Measurements from ENCODE around the gene PPP4C.

Gene PPP4C

GRCh38 chr16:30079480-30079879, 3.7 kb downstream of the PPP4C start:
- Histone ChIP-seq H3K18ac (ENCODE audit: low read length) (no peak overlapping the region), H2BK15ac (ENCODE audit: low read length) (no peak overlapping the region), H3K27me3 (ENCODE audit: control insufficient read depth in 3 of 3, insufficient read depth in 3 of 3, low read depth in 1 of 3, low read length in 3 of 3) (peaks cover 0 to 2% (median 0%) of the 10 kb centered on the region in 3 experiments), H4K91ac (ENCODE audit: low read depth, low read length, poor library complexity) (no peak overlapping the region), H3K14ac (ENCODE audit: low read length) (no peak overlapping the region), H3K4ac (ENCODE audit: low read length) (no peak overlapping the region), H2BK5ac (ENCODE audit: low read length) (no peak overlapping the region), H2AFZ (ENCODE audit: low read length) (no peak overlapping the region), H2AK5ac (ENCODE audit: low read depth, low read length) (no peak overlapping the region), H3K9ac (ENCODE audit: low read depth, low read length, poor library complexity) (no peak overlapping the region), H2BK12ac (ENCODE audit: low read length) (no peak overlapping the region), H3K4me2 (ENCODE audit: insufficient read depth, low read length, poor library complexity, severe bottlenecking) (no peak overlapping the region), H3K4me3 (ENCODE audit: low read length in 2 of 2) (no peak overlapping the region), H3K9me3 (replicated peaks in 1 of 2; ENCODE audit: control insufficient read depth in 2 of 2, insufficient read depth in 1 of 2, low read depth in 1 of 2, low read length in 2 of 2) (no peaks in the 10 kb centered on the region), H3K27ac (replicated peaks; ENCODE audit: low read length) (no peak overlapping the region), H3K4me1 (ENCODE audit: control insufficient read depth in 2 of 2, insufficient read depth in 1 of 2, low read depth in 1 of 2, low read length in 2 of 2) (peaks cover 4 to 6% of the 10 kb centered on the region in 2 donors), H3K79me1 (ENCODE audit: low read depth, low read length) (peaks cover 19% of the 10 kb centered on the region), H4K8ac (ENCODE audit: low read depth, low read length) (no peak overlapping the region), H3K23ac (ENCODE audit: low read depth, low read length, poor library complexity) (no peak overlapping the region), H3K36me3 (replicated peaks in 1 of 2; ENCODE audit: control insufficient read depth in 2 of 2, insufficient read depth in 2 of 2, low read length in 2 of 2) (peaks cover 52 to 73% of the 10 kb centered on the region in 2 donors), H2BK120ac (ENCODE audit: low read depth, low read length) (no peak overlapping the region)
- no CpG with 5 or more reads among the region's 7 CpGs for WGBS, 2 donors (ENCODE audit: extremely low coverage in 2 of 2, insufficient read length in 2 of 2, insufficient replicate concordance in 1 of 2)
- DNase-seq (ENCODE audit: low spot score): no peak

DNA sequence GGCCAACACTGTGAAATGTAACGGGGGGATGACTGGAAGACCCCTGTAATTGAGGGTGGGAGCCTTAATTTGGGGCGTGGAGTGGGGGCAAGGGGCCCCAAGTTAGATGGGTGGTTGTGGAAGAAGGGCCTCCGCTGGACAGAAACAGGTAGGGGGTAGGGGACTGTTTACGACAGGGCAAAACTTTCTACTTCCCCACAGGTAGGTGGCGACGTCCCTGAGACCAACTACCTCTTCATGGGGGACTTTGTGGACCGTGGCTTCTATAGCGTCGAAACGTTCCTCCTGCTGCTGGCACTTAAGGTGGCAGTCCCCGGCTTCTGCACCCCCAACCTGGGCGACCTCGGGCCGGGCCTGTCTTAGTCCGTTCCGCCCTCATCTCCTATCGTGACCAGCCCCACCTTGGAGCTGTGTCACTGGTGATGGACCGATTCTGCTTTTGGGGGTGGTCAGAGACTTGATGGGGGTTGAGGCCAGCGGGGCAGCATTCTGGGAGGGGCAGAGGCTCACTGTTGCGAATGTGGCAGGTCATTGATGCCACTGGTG, 6.8 kb downstream of the PPP4C start:
- Histone ChIP-seq H3K36me3 (replicated peaks in 1 of 2; ENCODE audit: control insufficient read depth in 2 of 2, insufficient read depth in 2 of 2, low read length in 2 of 2) (peaks cover 60 to 75% of the 10 kb centered on the region in 2 donors), H3K27me3 (ENCODE audit: control insufficient read depth in 3 of 3, insufficient read depth in 3 of 3, low read depth in 1 of 3, low read length in 3 of 3) (no peaks in the 10 kb centered on the region), H3K9ac (ENCODE audit: low read depth, low read length, poor library complexity) (no peak overlapping the region), H3K4me2 (ENCODE audit: insufficient read depth, low read length, poor library complexity, severe bottlenecking) (no peak overlapping the region), H3K27ac (replicated peaks; ENCODE audit: low read length) (no peak overlapping the region), H2BK120ac (ENCODE audit: low read depth, low read length) (no peak overlapping the region), H3K4ac (ENCODE audit: low read length) (no peak overlapping the region), H3K4me3 (ENCODE audit: low read length in 2 of 2) (no peak overlapping the region), H4K8ac (ENCODE audit: low read depth, low read length) (no peak overlapping the region), H2AK5ac (ENCODE audit: low read depth, low read length) (no peak overlapping the region), H4K91ac (ENCODE audit: low read depth, low read length, poor library complexity) (no peak overlapping the region), H2BK15ac (ENCODE audit: low read length) (no peak overlapping the region), H3K4me1 (ENCODE audit: control insufficient read depth in 2 of 2, insufficient read depth in 1 of 2, low read depth in 1 of 2, low read length in 2 of 2) (no peaks in the 10 kb centered on the region), H3K18ac (ENCODE audit: low read length) (no peak overlapping the region), H2BK5ac (ENCODE audit: low read length) (no peak overlapping the region), H2AFZ (ENCODE audit: low read length) (no peak overlapping the region), H3K9me3 (replicated peaks in 1 of 2; ENCODE audit: control insufficient read depth in 2 of 2, insufficient read depth in 1 of 2, low read depth in 1 of 2, low read length in 2 of 2) (peaks cover 0 to 3% of the 10 kb centered on the region in 2 donors), H3K79me1 (ENCODE audit: low read depth, low read length) (peaks cover 13% of the 10 kb centered on the region), H3K14ac (ENCODE audit: low read length) (no peak overlapping the region), H3K23ac (ENCODE audit: low read depth, low read length, poor library complexity) (peak overlapping the region; percentile 3), H2BK12ac (ENCODE audit: low read length) (no peak overlapping the region)
- DNase-seq (ENCODE audit: low spot score): no peak
- WGBS, 2 donors (ENCODE audit: extremely low coverage in 2 of 2, insufficient read length in 2 of 2, insufficient replicate concordance in 1 of 2): no CpG with 5 or more reads among the region's 20 CpGs

DNA sequence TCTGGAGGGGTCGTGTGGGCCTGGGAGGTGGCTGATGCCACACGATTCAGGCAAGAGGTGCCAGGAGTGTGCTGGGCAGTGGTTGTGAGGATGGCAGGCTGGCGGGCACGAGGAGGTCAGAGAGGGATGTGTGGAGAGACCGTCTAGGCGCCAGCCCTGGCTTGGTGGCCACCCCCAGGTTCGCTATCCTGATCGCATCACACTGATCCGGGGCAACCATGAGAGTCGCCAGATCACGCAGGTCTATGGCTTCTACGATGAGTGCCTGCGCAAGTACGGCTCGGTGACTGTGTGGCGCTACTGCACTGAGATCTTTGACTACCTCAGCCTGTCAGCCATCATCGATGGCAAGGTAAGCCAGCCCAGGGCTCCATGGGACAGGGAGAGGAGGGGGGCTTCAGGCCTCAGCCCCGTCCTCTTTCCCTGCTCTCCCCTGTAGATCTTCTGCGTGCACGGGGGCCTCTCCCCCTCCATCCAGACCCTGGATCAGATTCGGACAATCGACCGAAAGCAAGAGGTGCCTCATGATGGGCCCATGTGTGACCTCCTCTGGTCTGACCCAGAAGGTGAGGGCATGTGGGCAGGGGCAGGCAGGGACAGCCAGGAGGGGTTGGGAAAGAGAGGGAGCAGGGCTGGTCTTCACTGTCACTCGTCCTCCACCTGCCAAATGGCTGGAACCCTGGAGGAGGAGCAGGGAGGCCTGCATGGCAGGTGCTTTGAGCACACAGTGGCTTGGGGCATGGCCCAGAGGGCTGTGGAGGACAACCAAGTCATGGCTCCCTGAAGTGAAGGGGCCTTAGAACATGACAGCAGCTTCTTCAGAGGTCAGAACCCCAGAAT, 7.6 kb downstream of the PPP4C start:
- Histone ChIP-seq H3K23ac (ENCODE audit: low read depth, low read length, poor library complexity) (no peak overlapping the region), H2BK120ac (ENCODE audit: low read depth, low read length) (no peak overlapping the region), H3K18ac (ENCODE audit: low read length) (no peak overlapping the region), H4K8ac (ENCODE audit: low read depth, low read length) (no peak overlapping the region), H2AFZ (ENCODE audit: low read length) (no peak overlapping the region), H2BK15ac (ENCODE audit: low read length) (no peak overlapping the region), H3K9ac (ENCODE audit: low read depth, low read length, poor library complexity) (no peak overlapping the region), H3K14ac (ENCODE audit: low read length) (no peak overlapping the region), H3K79me1 (ENCODE audit: low read depth, low read length) (peaks cover 8% of the 10 kb centered on the region), H2BK12ac (ENCODE audit: low read length) (no peak overlapping the region), H3K4me2 (ENCODE audit: insufficient read depth, low read length, poor library complexity, severe bottlenecking) (no peak overlapping the region), H2AK5ac (ENCODE audit: low read depth, low read length) (no peak overlapping the region), H2BK5ac (ENCODE audit: low read length) (no peak overlapping the region), H3K36me3 (replicated peaks in 1 of 2; ENCODE audit: control insufficient read depth in 2 of 2, insufficient read depth in 2 of 2, low read length in 2 of 2) (peaks cover 54 to 67% of the 10 kb centered on the region in 2 donors), H3K4ac (ENCODE audit: low read length) (no peak overlapping the region), H3K4me1 (ENCODE audit: control insufficient read depth in 2 of 2, insufficient read depth in 1 of 2, low read depth in 1 of 2, low read length in 2 of 2) (no peaks in the 10 kb centered on the region), H3K27me3 (ENCODE audit: control insufficient read depth in 3 of 3, insufficient read depth in 3 of 3, low read depth in 1 of 3, low read length in 3 of 3) (no peaks in the 10 kb centered on the region), H3K9me3 (replicated peaks in 1 of 2; ENCODE audit: control insufficient read depth in 2 of 2, insufficient read depth in 1 of 2, low read depth in 1 of 2, low read length in 2 of 2) (peaks cover 0 to 3% of the 10 kb centered on the region in 2 donors), H4K91ac (ENCODE audit: low read depth, low read length, poor library complexity) (no peak overlapping the region), H3K4me3 (ENCODE audit: low read length in 2 of 2) (no peak overlapping the region), H3K27ac (replicated peaks; ENCODE audit: low read length) (no peak overlapping the region)
- WGBS, 2 donors (ENCODE audit: extremely low coverage in 2 of 2, insufficient read length in 2 of 2, insufficient replicate concordance in 1 of 2): no CpG with 5 or more reads among the region's 24 CpGs
- DNase-seq (ENCODE audit: low spot score): no peak

DNA sequence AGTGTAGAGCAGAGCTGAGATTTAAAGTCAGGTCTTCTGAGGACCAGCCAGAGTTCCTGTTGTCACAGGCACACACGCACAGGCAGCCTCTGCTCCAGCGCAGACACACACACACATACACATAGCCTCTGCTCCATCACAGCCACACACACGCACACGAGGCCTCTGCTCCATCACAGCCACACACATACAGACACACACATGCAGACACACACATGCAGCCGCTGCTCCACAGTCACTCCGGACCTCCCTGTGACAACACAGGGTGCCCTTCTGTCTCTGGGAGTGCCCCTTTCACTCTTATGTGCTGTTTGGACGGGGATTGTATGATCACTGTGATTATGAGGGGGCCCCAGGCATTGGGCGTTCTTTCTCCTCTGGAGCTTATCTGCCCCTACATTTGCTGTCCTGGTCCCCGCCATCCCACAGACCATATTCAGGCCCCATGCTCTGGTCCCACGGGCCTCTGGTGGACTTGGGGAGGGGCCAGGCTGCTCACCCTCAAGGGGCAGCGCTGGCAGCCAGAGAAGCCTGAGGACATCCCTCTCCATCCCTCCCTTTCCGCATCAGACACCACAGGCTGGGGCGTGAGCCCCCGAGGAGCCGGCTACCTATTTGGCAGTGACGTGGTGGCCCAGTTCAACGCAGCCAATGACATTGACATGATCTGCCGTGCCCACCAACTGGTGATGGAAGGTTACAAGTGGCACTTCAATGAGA, 8.5 kb downstream of the PPP4C start:
- Histone ChIP-seq H3K4me3 (ENCODE audit: low read length in 2 of 2) (no peak overlapping the region), H3K18ac (ENCODE audit: low read length) (no peak overlapping the region), H2BK5ac (ENCODE audit: low read length) (no peak overlapping the region), H3K4ac (ENCODE audit: low read length) (no peak overlapping the region), H3K27ac (replicated peaks; ENCODE audit: low read length) (no peak overlapping the region), H3K4me2 (ENCODE audit: insufficient read depth, low read length, poor library complexity, severe bottlenecking) (no peak overlapping the region), H4K91ac (ENCODE audit: low read depth, low read length, poor library complexity) (no peak overlapping the region), H3K9ac (ENCODE audit: low read depth, low read length, poor library complexity) (no peak overlapping the region), H3K9me3 (replicated peaks in 1 of 2; ENCODE audit: control insufficient read depth in 2 of 2, insufficient read depth in 1 of 2, low read depth in 1 of 2, low read length in 2 of 2) (peaks cover 0 to 3% of the 10 kb centered on the region in 2 donors), H3K23ac (ENCODE audit: low read depth, low read length, poor library complexity) (no peak overlapping the region), H2BK12ac (ENCODE audit: low read length) (no peak overlapping the region), H2AK5ac (ENCODE audit: low read depth, low read length) (no peak overlapping the region), H3K14ac (ENCODE audit: low read length) (no peak overlapping the region), H3K79me1 (ENCODE audit: low read depth, low read length) (peaks cover 4% of the 10 kb centered on the region), H3K4me1 (ENCODE audit: control insufficient read depth in 2 of 2, insufficient read depth in 1 of 2, low read depth in 1 of 2, low read length in 2 of 2) (no peaks in the 10 kb centered on the region), H3K36me3 (replicated peaks in 1 of 2; ENCODE audit: control insufficient read depth in 2 of 2, insufficient read depth in 2 of 2, low read length in 2 of 2) (peaks cover 49 to 60% of the 10 kb centered on the region in 2 donors), H4K8ac (ENCODE audit: low read depth, low read length) (no peak overlapping the region), H2BK120ac (ENCODE audit: low read depth, low read length) (no peak overlapping the region), H2BK15ac (ENCODE audit: low read length) (no peak overlapping the region), H3K27me3 (ENCODE audit: control insufficient read depth in 3 of 3, insufficient read depth in 3 of 3, low read depth in 1 of 3, low read length in 3 of 3) (no peaks in the 10 kb centered on the region), H2AFZ (ENCODE audit: low read length) (no peak overlapping the region)
- no peak for DNase-seq (ENCODE audit: low spot score)
- no CpG with 5 or more reads among the region's 18 CpGs for WGBS, 2 donors (ENCODE audit: extremely low coverage in 2 of 2, insufficient read length in 2 of 2, insufficient replicate concordance in 1 of 2)

Data from neuronal stem cell (in vitro differentiated cells).